IMR-90 (cell line): ENCODE data around the gene BRWD1. TPM values are rescaled to one million over a fixed set of nuclear protein-coding genes. Genes with fewer than 3 reads are reported as not detected.

Experiments
- ATAC-seq: fragments of 200-7000 bp; cut with Tn5 transposase; 2 replicates; pipeline ENCODE4 v1.9.1; 2020; ENCODE audit warnings: low read depth, mild to moderate bottlenecking, moderate library complexity
- BruUV-seq: library from RNA; stranded (reverse); fragments of 400-500 nt; replicated peaks from 2 replicates; lab custom pipeline; 2021; lab: Mats Ljungman, UMichigan
- CTCF ChIA-PET: fragments of 300-600 bp; formaldehyde crosslinking; extraction: SDS; loops from one replicate; lab custom pipeline; 2021; ENCODE audit warnings: antibody characterized with exemption; lab: Yijun Ruan, JAX
- POLR2A ChIA-PET: fragments of 300-600 bp; sonication (Branson Sonifier 250); formaldehyde crosslinking; loops from one replicate; lab custom pipeline; 2022; ENCODE audit warnings: antibody characterized with exemption; ENCODE audit not compliant: unreplicated experiment; lab: Charles Lee
- DNase-seq: peaks from one replicate; pipeline ENCODE4 v3.0.0; 2013
- H2AFZ ChIP-seq: replicated peaks from 2 replicates; pipeline ENCODE3; 2013; ENCODE audit warnings: low read length, mild to moderate bottlenecking; ENCODE audit not compliant: poor library complexity
- H2AK5ac ChIP-seq: 2 replicates; pipeline ENCODE4 v1.6.1; 2013; ENCODE audit warnings: low read depth, low read length, inconsistent platforms
- H2AK9ac ChIP-seq: replicated peaks from 2 replicates; pipeline ENCODE3; 2013; ENCODE audit warnings: mild to moderate bottlenecking, low read depth, low read length, moderate library complexity; ENCODE audit not compliant: poor library complexity
- H2BK120ac ChIP-seq: 2 replicates; pipeline ENCODE4 v1.6.1; 2013; ENCODE audit warnings: low read depth, low read length, inconsistent platforms
- H2BK15ac ChIP-seq: 3 replicates; pipeline ENCODE4 v1.6.1; 2013; ENCODE audit warnings: low read depth, low read length, inconsistent platforms
- H2BK20ac ChIP-seq: 2 replicates; pipeline ENCODE4 v1.6.1; 2013; ENCODE audit warnings: low read depth, mild to moderate bottlenecking, inconsistent platforms, low read length, moderate library complexity
- H2BK5ac ChIP-seq: 2 replicates; pipeline ENCODE4 v1.6.1; 2013; ENCODE audit warnings: mild to moderate bottlenecking, low read depth, low read length, inconsistent platforms; ENCODE audit not compliant: poor library complexity, severe bottlenecking
- H3K14ac ChIP-seq: replicated peaks from 2 replicates; pipeline ENCODE4 v1.6.1; 2013; ENCODE audit warnings: low read depth, low read length, inconsistent platforms
- H3K18ac ChIP-seq: 2 replicates; pipeline ENCODE4 v1.6.1; 2013; ENCODE audit warnings: low read depth, low read length, control low read depth
- H3K23ac ChIP-seq: 2 replicates; pipeline ENCODE4 v1.6.1; 2013; ENCODE audit warnings: low read depth, low read length, inconsistent platforms
- H3K27ac ChIP-seq: 2 replicates; pipeline ENCODE4 v1.5.1; 2013; ENCODE audit warnings: mild to moderate bottlenecking, control low read depth, low read length; ENCODE audit not compliant: insufficient read depth
- H3K27me3 ChIP-seq: 2 replicates; pipeline ENCODE4 v1.6.1; 2013; ENCODE audit warnings: low read length; ENCODE audit not compliant: control insufficient read depth, insufficient read depth
- H3K36me3 ChIP-seq: 2 replicates; pipeline ENCODE4 v1.6.1; 2013; ENCODE audit warnings: low read length, mixed read lengths; ENCODE audit not compliant: control insufficient read depth, insufficient read depth
- H3K4ac ChIP-seq: 2 replicates; pipeline ENCODE4 v1.6.1; 2013; ENCODE audit warnings: low read depth, low read length, inconsistent platforms
- H3K4me1 ChIP-seq: 2 replicates; pipeline ENCODE4 v1.6.1; 2013; ENCODE audit warnings: low read length, mixed read lengths; ENCODE audit not compliant: control insufficient read depth, insufficient read depth
- H3K4me2 ChIP-seq: 2 replicates; pipeline ENCODE4 v1.6.1; 2013; ENCODE audit warnings: low read depth, mild to moderate bottlenecking, control low read depth, low read length, moderate library complexity
- H3K4me3 ChIP-seq: 2 replicates; pipeline ENCODE4 v1.5.1; 2013; ENCODE audit warnings: low read depth, mild to moderate bottlenecking, control low read depth, low read length, moderate library complexity; ENCODE audit not compliant: insufficient read depth
- H3K56ac ChIP-seq: 2 replicates; pipeline ENCODE4 v1.6.1; 2013; ENCODE audit warnings: low read length, inconsistent platforms; ENCODE audit not compliant: insufficient read depth; ENCODE audit errors: extremely low read depth
- H3K79me1 ChIP-seq, 2 experiments: 2 replicates each; pipeline ENCODE4 v1.6.1; 2013; ENCODE audit warnings: low read length in 2 of 2, inconsistent platforms in 1 of 2, low read depth in 1 of 2
- H3K9ac ChIP-seq: 2 replicates; pipeline ENCODE4 v1.6.1; 2013; ENCODE audit warnings: low read depth, low read length, control low read depth
- H3K9me1 ChIP-seq: 2 replicates; pipeline ENCODE4 v1.6.1; 2013; ENCODE audit warnings: low read length, inconsistent platforms; ENCODE audit not compliant: insufficient read depth
- H3K9me3 ChIP-seq: 2 replicates; pipeline ENCODE4 v1.6.1; 2013; ENCODE audit warnings: low read length; ENCODE audit not compliant: control insufficient read depth, insufficient read depth
- H4K20me1 ChIP-seq: 2 replicates; pipeline ENCODE4 v1.6.1; 2013; ENCODE audit warnings: low read length, inconsistent platforms; ENCODE audit not compliant: insufficient read depth
- H4K5ac ChIP-seq: 2 replicates; pipeline ENCODE4 v1.6.1; 2013; ENCODE audit warnings: mild to moderate bottlenecking, low read depth, low read length, control low read depth
- H4K8ac ChIP-seq, 2 experiments: 2 replicates each; pipeline ENCODE4 v1.6.1; 2013; ENCODE audit warnings: low read depth in 2 of 2, low read length in 2 of 2, control low read depth in 1 of 2, inconsistent platforms in 1 of 2
- H4K91ac ChIP-seq: 2 replicates; pipeline ENCODE4 v1.6.1; 2013; ENCODE audit warnings: low read depth, low read length, inconsistent platforms; ENCODE audit not compliant: insufficient read depth
- BHLHE40 ChIP-seq: fragments of 150-350 bp; IDR thresholded peaks from 2 replicates; pipeline ENCODE4 v1.6.1; 2016; ENCODE audit warnings: mild to moderate bottlenecking, low read depth, low read length
- CEBPB ChIP-seq: IDR thresholded peaks from 2 replicates; pipeline ENCODE4 v1.6.1; 2012; ENCODE audit warnings: low read depth, low read length, improper control_type of control experiment
- CHD1 ChIP-seq: IDR thresholded peaks from 2 replicates; pipeline ENCODE4 v1.6.1; 2012; ENCODE audit warnings: low read depth, low read length, improper control_type of control experiment
- FOS ChIP-seq: fragments of 150-350 bp; IDR thresholded peaks from 2 replicates; pipeline ENCODE4 v1.6.1; 2016; ENCODE audit warnings: low read depth, low read length
- MAFK ChIP-seq: IDR thresholded peaks from 2 replicates; pipeline ENCODE4 v1.6.1; 2012; ENCODE audit warnings: low read depth, low read length, improper control_type of control experiment
- MAZ ChIP-seq: IDR thresholded peaks from 2 replicates; pipeline ENCODE4 v1.6.1; 2012; ENCODE audit warnings: low read depth, mild to moderate bottlenecking, low read length, improper control_type of control experiment, moderate library complexity, borderline replicate concordance
- MXI1 ChIP-seq: IDR thresholded peaks from 2 replicates; pipeline ENCODE4 v1.6.1; 2012; ENCODE audit warnings: low read depth, mild to moderate bottlenecking, low read length, moderate library complexity, borderline replicate concordance
- NFE2L2 ChIP-seq: fragments of 150-350 bp; IDR thresholded peaks from 2 replicates; pipeline ENCODE4 v1.6.1; 2016; ENCODE audit warnings: low read depth, mild to moderate bottlenecking, low read length
- POLR2A ChIP-seq: IDR thresholded peaks from 2 replicates; pipeline ENCODE4 v1.6.1; 2012; ENCODE audit warnings: mild to moderate bottlenecking, low read depth, low read length
- RAD21 ChIP-seq: IDR thresholded peaks from 2 replicates; pipeline ENCODE4 v1.6.1; 2012; ENCODE audit warnings: low read length, improper control_type of control experiment
- RCOR1 ChIP-seq: IDR thresholded peaks from 2 replicates; pipeline ENCODE4 v1.6.1; 2012; ENCODE audit warnings: mild to moderate bottlenecking, low read length, improper control_type of control experiment; ENCODE audit not compliant: insufficient replicate concordance
- RFX5 ChIP-seq: IDR thresholded peaks from 2 replicates; pipeline ENCODE4 v1.8.0; 2012; ENCODE audit warnings: low read depth, mild to moderate bottlenecking, low read length, moderate library complexity
- WGBS, 2 experiments: methylation state at CpG; one replicate each; pipeline versions ENCODE4 v1.1.5 to v1.1.7; 2013; ENCODE audit warnings: missing lambda C conversion rate in 2 of 2; ENCODE audit not compliant: insufficient read length in 1 of 2; ENCODE audit errors: extremely low coverage in 2 of 2; 5-methylcytosine and 5-hydroxymethylcytosine counted together
- dilution Hi-C: fragments of 300-500 bp; cut with HindIII; formaldehyde crosslinking; loops from one replicate; pipeline ENCODE4 v1.14.3; 2018; ENCODE audit warnings: low sequenced_read_pairs; ENCODE audit not compliant: unreplicated experiment
- in situ Hi-C: fragments of 300-500 bp; cut with MboI; formaldehyde crosslinking; loops from 3 replicates; pipeline ENCODE4 v1.14.3; 2019; ENCODE audit warnings: low sequenced_read_pairs, inconsistent platforms, mixed read lengths
- intact Hi-C: fragments of 100-400 bp; cut with micrococcal nuclease; formaldehyde crosslinking; loops from 2 replicates; pipeline ENCODE4 v1.10.0; 2022
- polyA plus RNA-seq, 3 experiments: library from polyadenylated mRNA; depleted of rRNA; stranded (reverse); fragments of >200 nt; gene quantifications; 2 replicates each; pipeline ENCODE4 v1.2.3, GENCODE V29; 2012; ENCODE audit warnings: low replicate concordance in 1 of 3
- total RNA-seq: library from RNA; depleted of rRNA; stranded (reverse); fragments of >200 nt; gene quantifications from 2 replicates; pipeline ENCODE4 v1.2.3, GENCODE V29; 2012
- TF ChIP-seq, protein P1 (sequence below): conservative IDR thresholded peaks from 2 replicates; pipeline ENCODE4 v1.5.1; 2012; ENCODE audit warnings: mild to moderate bottlenecking, low read depth, low read length, improper control_type of control experiment
- TF ChIP-seq, protein P2 (sequence below): fragments of 150-350 bp; IDR thresholded peaks from 2 replicates; pipeline ENCODE4 v1.6.1; 2017; ENCODE audit warnings: mild to moderate bottlenecking, antibody characterized with exemption, low read length, low read depth

The BRWD1 gene
- total and polyA plus RNA-seq, 2 of the 4 experiments (the other 2 are of a cell fraction), result 6.7 to 28.7 TPM

DNA sequence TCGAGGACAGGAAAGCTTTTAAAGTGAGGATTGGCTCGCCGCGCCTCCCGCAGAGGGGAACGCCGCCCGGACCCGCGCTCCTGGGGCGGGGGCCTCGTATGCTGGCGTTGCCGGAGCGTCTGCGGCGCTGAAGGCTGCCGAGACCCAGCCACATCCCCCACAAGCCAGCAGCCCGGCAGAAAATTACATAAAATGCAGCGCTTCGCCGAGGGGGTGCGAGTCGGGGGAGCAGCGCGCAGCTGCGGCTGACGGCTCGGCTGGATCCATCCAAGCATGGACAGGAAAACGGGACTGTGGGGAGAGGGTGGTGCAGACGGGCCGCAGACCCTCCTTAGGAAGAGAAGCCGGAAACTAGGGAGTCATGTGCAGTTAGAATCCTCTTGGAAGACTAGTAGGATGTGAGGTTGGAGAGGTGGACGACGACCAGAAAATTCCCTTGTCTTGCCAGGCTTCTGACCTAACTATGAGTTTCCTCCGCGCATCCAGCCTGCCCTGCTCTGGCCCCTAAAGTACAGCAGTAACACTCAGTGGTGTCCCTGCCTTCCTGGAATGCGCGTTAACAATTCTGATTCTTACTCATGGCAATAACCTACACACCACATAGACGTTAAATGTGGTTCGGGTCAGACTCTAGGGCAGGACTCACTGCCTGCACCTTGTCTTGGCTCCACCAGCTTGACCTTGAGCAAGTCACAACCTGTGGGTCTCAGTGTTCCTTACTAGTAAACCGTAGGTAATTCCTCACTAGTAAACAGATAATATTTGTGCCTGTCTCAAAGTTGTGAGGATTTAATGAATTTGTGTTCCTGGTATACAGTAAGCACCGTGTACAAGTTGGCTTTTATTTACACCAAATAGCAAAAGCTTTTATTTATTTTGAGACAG is 953 bp upstream of the BRWD1 start:
- Histone ChIP-seq H3K9ac (peak overlapping the region; percentile 69), H3K9me3 (no peaks in the 10 kb centered on the region), H4K8ac (peak overlapping the region; percentile 14 to 92), H2AK9ac (peak overlapping the region; percentile 89), H3K79me1 (peaks cover 14 to 20% of the 10 kb centered on the region in 2 experiments), H3K4me3 (peak overlapping the region; percentile 49), H3K56ac (peak overlapping the region; percentile 76), H3K4me1 (peaks cover 4% of the 10 kb centered on the region), H2BK15ac (peak overlapping the region; percentile 37; the same call in 1 of the 3 replicates), H4K5ac (peak overlapping the region; percentile 29), H3K14ac (peak overlapping the region; percentile 79), H3K18ac (peak overlapping the region; percentile 31), H3K36me3 (peaks cover 5% of the 10 kb centered on the region), H4K91ac (peak overlapping the region; percentile 91), H3K27ac (peak overlapping the region; percentile 93), H3K23ac (peak overlapping the region; percentile 98), H2BK20ac (peak overlapping the region; percentile 30; the same call in 1 of the 2 replicates), H2BK120ac (peak overlapping the region; percentile 58), H2AK5ac (peak overlapping the region; percentile 57; the same call in 1 of the 2 replicates), H2BK5ac (peak overlapping the region; percentile 98), H3K9me1 (peaks cover 9% of the 10 kb centered on the region; the same call in 1 of the 2 replicates), H3K27me3 (no peaks in the 10 kb centered on the region), H4K20me1 (peaks cover 18% of the 10 kb centered on the region; the same call in 1 of the 2 replicates), H3K4ac (peak overlapping the region; percentile 81), H3K4me2 (peak overlapping the region; percentile 83), H2AFZ (peak overlapping the region; percentile 97)
- CTCF ChIA-PET, result interaction anchor here (0.6 kb wide), 2 partner anchors 29 to 77 kb away, joined by 3 to 5 read pairs; no protein-coding TSS in a partner anchor
- dilution Hi-C loops, result no loop called here
- DNase-seq (peak; percentile 65), ATAC-seq (peak; percentile 44)
- WGBS, 2 experiments, result 0% methylated on average over 3 of the region's 43 CpGs; no CpG with 5 or more reads in 1 of the 2 experiments
- intact Hi-C loops, result loop anchor here (1.0 kb wide), 2 partner anchors 33 to 74 kb away; no protein-coding TSS in a partner anchor
- POLR2A ChIA-PET, result interaction anchor here (0.6 to 1.7 kb wide), 2 partner anchors 16 to 77 kb away, joined by 3 to 4 read pairs; no protein-coding TSS in a partner anchor
- no TSS peak for BruUV-seq
- in situ Hi-C loops, result loop anchor here (5.0 kb wide), 1 partner anchor 73 kb away; no protein-coding TSS in a partner anchor
- no peak for TF ChIP-seq CEBPB
- no peak for TF ChIP-seq MAFK
- TF ChIP-seq RFX5, result no peak
- TF ChIP-seq, protein P1, sequence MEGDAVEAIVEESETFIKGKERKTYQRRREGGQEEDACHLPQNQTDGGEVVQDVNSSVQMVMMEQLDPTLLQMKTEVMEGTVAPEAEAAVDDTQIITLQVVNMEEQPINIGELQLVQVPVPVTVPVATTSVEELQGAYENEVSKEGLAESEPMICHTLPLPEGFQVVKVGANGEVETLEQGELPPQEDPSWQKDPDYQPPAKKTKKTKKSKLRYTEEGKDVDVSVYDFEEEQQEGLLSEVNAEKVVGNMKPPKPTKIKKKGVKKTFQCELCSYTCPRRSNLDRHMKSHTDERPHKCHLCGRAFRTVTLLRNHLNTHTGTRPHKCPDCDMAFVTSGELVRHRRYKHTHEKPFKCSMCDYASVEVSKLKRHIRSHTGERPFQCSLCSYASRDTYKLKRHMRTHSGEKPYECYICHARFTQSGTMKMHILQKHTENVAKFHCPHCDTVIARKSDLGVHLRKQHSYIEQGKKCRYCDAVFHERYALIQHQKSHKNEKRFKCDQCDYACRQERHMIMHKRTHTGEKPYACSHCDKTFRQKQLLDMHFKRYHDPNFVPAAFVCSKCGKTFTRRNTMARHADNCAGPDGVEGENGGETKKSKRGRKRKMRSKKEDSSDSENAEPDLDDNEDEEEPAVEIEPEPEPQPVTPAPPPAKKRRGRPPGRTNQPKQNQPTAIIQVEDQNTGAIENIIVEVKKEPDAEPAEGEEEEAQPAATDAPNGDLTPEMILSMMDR, result no peak
- TF ChIP-seq MAZ, result no peak; the same call in 1 of the 2 replicates
- TF ChIP-seq BHLHE40, result no peak
- no peak for TF ChIP-seq FOS
- no peak; the same call in 1 of the 2 replicates for TF ChIP-seq CHD1
- no peak for TF ChIP-seq NFE2L2
- TF ChIP-seq RCOR1, result no peak
- TF ChIP-seq RAD21, result no peak
- TF ChIP-seq POLR2A, result no peak; the same call in 1 of the 2 replicates
- TF ChIP-seq MXI1, result no peak
- TF ChIP-seq, protein P2, sequence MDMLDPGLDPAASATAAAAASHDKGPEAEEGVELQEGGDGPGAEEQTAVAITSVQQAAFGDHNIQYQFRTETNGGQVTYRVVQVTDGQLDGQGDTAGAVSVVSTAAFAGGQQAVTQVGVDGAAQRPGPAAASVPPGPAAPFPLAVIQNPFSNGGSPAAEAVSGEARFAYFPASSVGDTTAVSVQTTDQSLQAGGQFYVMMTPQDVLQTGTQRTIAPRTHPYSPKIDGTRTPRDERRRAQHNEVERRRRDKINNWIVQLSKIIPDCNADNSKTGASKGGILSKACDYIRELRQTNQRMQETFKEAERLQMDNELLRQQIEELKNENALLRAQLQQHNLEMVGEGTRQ, result no peak
